ENCODE results near the gene FARP1.

Gene FARP1

DNA sequence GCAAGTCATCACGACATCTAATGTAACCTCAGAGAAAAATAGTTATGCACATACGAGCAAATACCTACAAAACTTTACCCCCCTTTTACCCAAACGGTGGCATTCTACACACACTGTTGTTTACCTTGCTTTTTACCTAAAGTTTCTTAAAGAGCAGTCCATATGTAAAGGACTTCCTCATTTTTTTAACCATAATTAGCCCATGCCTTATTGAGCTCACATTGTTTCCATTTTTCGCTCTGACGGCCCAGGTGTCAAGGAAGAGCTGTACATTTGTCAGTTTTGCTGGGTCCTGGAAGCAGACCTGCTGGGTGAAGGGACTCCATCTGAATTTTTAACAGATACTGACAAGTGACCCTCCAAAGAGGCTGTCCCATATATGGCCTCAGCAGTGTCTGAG lies 344.6 kb downstream of the FARP1 start:
- Histone ChIP-seq H3K27ac (ENCODE audit: insufficient read depth in 1 of 2, low read depth in 1 of 2, low read length in 2 of 2, poor library complexity in 1 of 2, severe bottlenecking in 2 of 2) (no peak overlapping the region), H3K36me3 (ENCODE audit: control insufficient read depth in 4 of 4, insufficient read depth in 4 of 4, low read length in 3 of 4) (peaks cover 0 to 3% (median 0%) of the 10 kb centered on the region in 4 experiments), H3K27me3 (replicated peaks in 2 of 5; ENCODE audit: control insufficient read depth in 4 of 5, insufficient read depth in 5 of 5, low read length in 4 of 5) (no peaks in the 10 kb centered on the region), H3K4me3 (ENCODE audit: control insufficient read depth in 1 of 7, extremely low read depth in 1 of 7, insufficient read depth in 4 of 7, low read depth in 2 of 7, low read length in 6 of 7) (no peak overlapping the region), H3K9me3 (ENCODE audit: control extremely low read depth in 1 of 5, control insufficient read depth in 4 of 5, insufficient read depth in 2 of 5, low read depth in 1 of 5, low read length in 4 of 5) (no peaks in the 10 kb centered on the region), H3K4me1 (ENCODE audit: control extremely low read depth in 1 of 4, control insufficient read depth in 4 of 4, insufficient read depth in 4 of 4, low read length in 3 of 4) (peaks cover 7 to 65% (median 42%) of the 10 kb centered on the region in 4 experiments)
- peak in 2 of 3 donors; percentile 51 to 63 for DNase-seq
- POLR2A ChIA-PET = no interaction called here
- WGBS (ENCODE audit: insufficient coverage) = 65% methylated on average over 3 of the region's 5 CpGs
- CTCF ChIA-PET = interaction anchor here (0.6 to 2.0 kb wide), 5 partner anchors 9 to 42 kb away, joined by 3 to 7 read pairs (median 3); no protein-coding TSS in a partner anchor

DNA sequence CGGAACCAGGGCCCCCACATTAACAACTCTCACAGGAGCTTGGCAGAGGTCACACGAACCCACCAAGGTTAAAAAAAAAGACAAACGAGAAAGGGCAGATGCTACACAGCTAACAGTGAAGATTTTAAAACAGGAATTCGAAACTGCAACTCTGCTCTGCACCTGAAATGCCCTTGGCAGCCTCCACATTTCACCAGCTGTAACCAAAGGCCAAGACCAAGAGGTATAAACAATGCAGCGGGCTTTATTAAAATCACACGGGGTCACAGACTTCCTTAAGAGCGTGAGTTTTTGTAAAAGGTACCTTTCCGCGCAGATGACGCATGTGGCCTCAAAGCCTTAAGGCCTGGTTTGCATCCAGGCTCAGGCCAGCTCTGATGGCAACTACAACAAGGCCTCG lies 345.8 kb downstream of the FARP1 start:
- DNase-seq = no peak
- peaks cover 7 to 58% (median 42%) of the 10 kb centered on the region in 4 experiments for H3K4me1 ChIP-seq (ENCODE audit: control extremely low read depth in 1 of 4, control insufficient read depth in 4 of 4, insufficient read depth in 4 of 4, low read length in 3 of 4)
- no peak overlapping the region for H3K27ac ChIP-seq (ENCODE audit: insufficient read depth in 1 of 2, low read depth in 1 of 2, low read length in 2 of 2, poor library complexity in 1 of 2, severe bottlenecking in 2 of 2)
- no peaks in the 10 kb centered on the region for H3K9me3 ChIP-seq (ENCODE audit: control extremely low read depth in 1 of 5, control insufficient read depth in 4 of 5, insufficient read depth in 2 of 5, low read depth in 1 of 5, low read length in 4 of 5)
- peaks cover 0 to 3% (median 0%) of the 10 kb centered on the region in 4 experiments for H3K36me3 ChIP-seq (ENCODE audit: control insufficient read depth in 4 of 4, insufficient read depth in 4 of 4, low read length in 3 of 4)
- 87% methylated on average over 10 of the region's 11 CpGs for whole genome bisulfite sequencing (ENCODE audit: insufficient coverage)
- CTCF ChIA-PET = interaction anchor here (0.9 to 2.0 kb wide), 5 partner anchors 9 to 43 kb away, joined by 3 to 7 read pairs (median 3); no protein-coding TSS in a partner anchor
- no peaks in the 10 kb centered on the region for H3K27me3 ChIP-seq (replicated peaks in 2 of 5; ENCODE audit: control insufficient read depth in 4 of 5, insufficient read depth in 5 of 5, low read length in 4 of 5)
- no peak overlapping the region for H3K4me3 ChIP-seq (ENCODE audit: control insufficient read depth in 1 of 7, extremely low read depth in 1 of 7, insufficient read depth in 4 of 7, low read depth in 2 of 7, low read length in 6 of 7)
- POLR2A ChIA-PET = interaction anchor here (0.7 kb wide), 1 partner anchor 20 kb away, joined by 3 read pairs; no protein-coding TSS in a partner anchor

DNA sequence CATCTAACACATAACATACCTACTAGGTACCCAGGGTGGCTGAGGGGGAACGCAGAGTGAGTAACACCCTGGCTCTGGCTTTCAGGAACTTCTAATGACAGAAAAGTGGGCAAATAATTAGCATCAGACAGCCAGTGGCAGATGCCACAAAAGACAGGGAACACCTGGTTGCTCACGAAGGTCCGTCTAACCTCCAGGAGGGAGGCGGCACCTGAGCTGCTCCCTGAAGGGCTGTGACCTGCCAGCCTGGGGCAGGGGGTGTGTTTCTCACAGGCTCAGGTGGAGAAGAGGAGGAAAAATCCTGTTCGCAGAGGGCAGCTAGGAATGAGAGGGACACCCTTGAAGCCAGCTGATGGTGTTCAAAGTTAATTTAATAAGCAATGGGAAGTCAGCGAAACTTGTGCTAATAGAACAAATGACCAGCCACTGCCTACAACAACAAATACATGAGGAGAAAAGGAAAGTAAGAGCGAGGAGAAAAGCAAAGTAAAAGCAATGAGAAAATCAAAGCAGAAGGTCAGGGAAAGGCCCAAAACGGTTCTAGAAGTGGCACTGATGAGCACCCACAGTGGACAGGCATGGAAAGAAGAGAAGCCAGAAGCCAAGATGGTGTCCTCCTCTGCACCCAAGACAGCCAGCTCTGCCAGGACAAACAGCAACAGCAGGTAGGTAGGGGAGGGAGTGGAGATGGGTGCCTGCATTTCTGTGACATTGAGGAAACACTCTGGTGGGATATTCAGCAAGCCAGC lies 346.7 kb downstream of the FARP1 start:
- no peak overlapping the region for H3K27ac ChIP-seq (ENCODE audit: insufficient read depth in 1 of 2, low read depth in 1 of 2, low read length in 2 of 2, poor library complexity in 1 of 2, severe bottlenecking in 2 of 2)
- peak overlapping the region in 2 of 7 experiments; percentile 2 to 33 for H3K4me3 ChIP-seq (ENCODE audit: control insufficient read depth in 1 of 7, extremely low read depth in 1 of 7, insufficient read depth in 4 of 7, low read depth in 2 of 7, low read length in 6 of 7)
- H3K27me3 ChIP-seq (replicated peaks in 2 of 5; ENCODE audit: control insufficient read depth in 4 of 5, insufficient read depth in 5 of 5, low read length in 4 of 5) = no peaks in the 10 kb centered on the region
- peaks cover 0 to 3% (median 0%) of the 10 kb centered on the region in 4 experiments for H3K36me3 ChIP-seq (ENCODE audit: control insufficient read depth in 4 of 4, insufficient read depth in 4 of 4, low read length in 3 of 4)
- H3K4me1 ChIP-seq (ENCODE audit: control extremely low read depth in 1 of 4, control insufficient read depth in 4 of 4, insufficient read depth in 4 of 4, low read length in 3 of 4) = peaks cover 7 to 50% (median 41%) of the 10 kb centered on the region in 4 experiments
- WGBS (ENCODE audit: insufficient coverage) = 74% methylated on average over 7 of the region's 8 CpGs
- H3K9me3 ChIP-seq (ENCODE audit: control extremely low read depth in 1 of 5, control insufficient read depth in 4 of 5, insufficient read depth in 2 of 5, low read depth in 1 of 5, low read length in 4 of 5) = no peaks in the 10 kb centered on the region
- ChIA-PET POLR2A (interaction anchor here (0.8 kb wide), 1 partner anchor 90 kb away, joined by 3 read pairs; no protein-coding TSS in a partner anchor), CTCF (interaction anchor here (0.9 to 2.0 kb wide), 7 partner anchors 11 to 165 kb away, joined by 3 to 7 read pairs (median 3); no protein-coding TSS in a partner anchor)
- peak in 1 of 3 donors; percentile 81 for DNase-seq

DNA sequence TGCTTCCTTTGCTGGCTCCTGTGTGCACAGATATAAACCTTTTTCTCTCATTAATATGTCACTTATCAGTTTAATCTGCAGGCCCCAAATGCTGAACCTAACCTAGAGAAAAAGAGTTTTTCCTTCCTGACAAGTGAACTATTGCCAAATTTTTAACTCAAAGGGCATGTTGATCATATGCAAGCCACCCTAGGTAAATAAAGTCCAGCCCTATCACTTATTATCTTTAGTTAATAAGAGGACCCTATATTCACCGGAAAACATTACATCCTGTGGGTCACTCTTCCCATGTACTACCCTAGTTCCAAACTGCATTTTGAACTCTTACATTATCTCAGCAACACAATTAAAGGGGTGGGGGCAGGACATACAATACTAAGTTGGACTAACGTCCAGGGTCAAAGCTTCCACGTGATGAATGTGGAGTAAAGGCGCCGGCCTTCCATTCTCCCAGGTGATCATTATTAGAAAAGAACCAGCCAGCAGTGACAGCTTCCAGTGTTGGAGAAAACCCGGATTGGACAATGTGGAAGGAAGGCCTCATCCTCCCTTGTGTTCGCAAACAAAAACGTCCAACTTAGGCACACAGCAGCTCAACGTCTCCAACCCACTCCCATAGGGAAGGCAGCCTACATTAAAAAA lies 347.4 kb downstream of the FARP1 start:
- ChIA-PET CTCF (interaction anchor here (0.9 to 1.4 kb wide), 5 partner anchors 13 to 164 kb away, joined by 3 to 5 read pairs (median 3); no protein-coding TSS in a partner anchor), POLR2A (interaction anchor here (0.8 kb wide), 1 partner anchor 89 kb away, joined by 3 read pairs; no protein-coding TSS in a partner anchor)
- H3K27ac ChIP-seq (ENCODE audit: insufficient read depth in 1 of 2, low read depth in 1 of 2, low read length in 2 of 2, poor library complexity in 1 of 2, severe bottlenecking in 2 of 2) = no peak overlapping the region
- WGBS (ENCODE audit: insufficient coverage) = 71% methylated on average over 8 of the region's 9 CpGs
- no peaks in the 10 kb centered on the region for H3K27me3 ChIP-seq (replicated peaks in 2 of 5; ENCODE audit: control insufficient read depth in 4 of 5, insufficient read depth in 5 of 5, low read length in 4 of 5)
- peaks cover 0 to 5% (median 1%) of the 10 kb centered on the region in 4 experiments for H3K36me3 ChIP-seq (ENCODE audit: control insufficient read depth in 4 of 4, insufficient read depth in 4 of 4, low read length in 3 of 4)
- no peaks in the 10 kb centered on the region for H3K9me3 ChIP-seq (ENCODE audit: control extremely low read depth in 1 of 5, control insufficient read depth in 4 of 5, insufficient read depth in 2 of 5, low read depth in 1 of 5, low read length in 4 of 5)
- peaks cover 7 to 44% (median 36%) of the 10 kb centered on the region in 4 experiments for H3K4me1 ChIP-seq (ENCODE audit: control extremely low read depth in 1 of 4, control insufficient read depth in 4 of 4, insufficient read depth in 4 of 4, low read length in 3 of 4)
- peak overlapping the region in 2 of 7 experiments; percentile 2 to 33 for H3K4me3 ChIP-seq (ENCODE audit: control insufficient read depth in 1 of 7, extremely low read depth in 1 of 7, insufficient read depth in 4 of 7, low read depth in 2 of 7, low read length in 6 of 7)
- peak in 2 of 3 donors; percentile 37 to 91 for DNase-seq

DNA sequence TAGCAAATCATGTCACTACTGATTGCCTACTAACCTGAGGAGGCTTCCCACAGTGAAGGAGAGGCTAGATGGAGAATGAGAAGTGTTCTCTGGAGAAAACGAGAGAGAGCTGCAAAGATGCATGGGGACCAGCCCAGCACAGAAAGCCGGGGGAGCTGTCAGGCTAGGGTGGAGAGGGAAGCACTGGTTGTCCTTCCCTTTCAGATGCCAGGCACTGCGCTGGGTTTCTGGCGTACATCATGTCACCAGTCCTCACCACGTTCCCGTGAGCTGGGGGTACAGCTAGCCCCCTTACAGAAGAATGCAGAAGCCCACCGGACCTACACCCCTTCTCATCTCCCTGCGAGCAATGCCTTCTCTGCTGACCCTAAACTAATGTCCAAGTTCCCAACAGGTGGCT lies 348.0 kb downstream of the FARP1 start:
- POLR2A ChIA-PET = no interaction called here
- 29% methylated on average over 6 of the region's 8 CpGs for WGBS (ENCODE audit: insufficient coverage)
- H3K27ac ChIP-seq (ENCODE audit: insufficient read depth in 1 of 2, low read depth in 1 of 2, low read length in 2 of 2, poor library complexity in 1 of 2, severe bottlenecking in 2 of 2) = no peak overlapping the region
- H3K4me3 ChIP-seq (ENCODE audit: control insufficient read depth in 1 of 7, extremely low read depth in 1 of 7, insufficient read depth in 4 of 7, low read depth in 2 of 7, low read length in 6 of 7) = peak overlapping the region in 1 of 7 experiments; percentile 31
- no peaks in the 10 kb centered on the region for H3K27me3 ChIP-seq (replicated peaks in 2 of 5; ENCODE audit: control insufficient read depth in 4 of 5, insufficient read depth in 5 of 5, low read length in 4 of 5)
- peaks cover 7 to 39% (median 33%) of the 10 kb centered on the region in 4 experiments for H3K4me1 ChIP-seq (ENCODE audit: control extremely low read depth in 1 of 4, control insufficient read depth in 4 of 4, insufficient read depth in 4 of 4, low read length in 3 of 4)
- peaks cover 0 to 5% (median 1%) of the 10 kb centered on the region in 4 experiments for H3K36me3 ChIP-seq (ENCODE audit: control insufficient read depth in 4 of 4, insufficient read depth in 4 of 4, low read length in 3 of 4)
- H3K9me3 ChIP-seq (ENCODE audit: control extremely low read depth in 1 of 5, control insufficient read depth in 4 of 5, insufficient read depth in 2 of 5, low read depth in 1 of 5, low read length in 4 of 5) = no peaks in the 10 kb centered on the region
- CTCF ChIA-PET = interaction anchor here (1.0 to 2.1 kb wide), 6 partner anchors 8 to 42 kb away, joined by 3 to 6 read pairs (median 4); no protein-coding TSS in a partner anchor
- DNase-seq = no peak

DNA sequence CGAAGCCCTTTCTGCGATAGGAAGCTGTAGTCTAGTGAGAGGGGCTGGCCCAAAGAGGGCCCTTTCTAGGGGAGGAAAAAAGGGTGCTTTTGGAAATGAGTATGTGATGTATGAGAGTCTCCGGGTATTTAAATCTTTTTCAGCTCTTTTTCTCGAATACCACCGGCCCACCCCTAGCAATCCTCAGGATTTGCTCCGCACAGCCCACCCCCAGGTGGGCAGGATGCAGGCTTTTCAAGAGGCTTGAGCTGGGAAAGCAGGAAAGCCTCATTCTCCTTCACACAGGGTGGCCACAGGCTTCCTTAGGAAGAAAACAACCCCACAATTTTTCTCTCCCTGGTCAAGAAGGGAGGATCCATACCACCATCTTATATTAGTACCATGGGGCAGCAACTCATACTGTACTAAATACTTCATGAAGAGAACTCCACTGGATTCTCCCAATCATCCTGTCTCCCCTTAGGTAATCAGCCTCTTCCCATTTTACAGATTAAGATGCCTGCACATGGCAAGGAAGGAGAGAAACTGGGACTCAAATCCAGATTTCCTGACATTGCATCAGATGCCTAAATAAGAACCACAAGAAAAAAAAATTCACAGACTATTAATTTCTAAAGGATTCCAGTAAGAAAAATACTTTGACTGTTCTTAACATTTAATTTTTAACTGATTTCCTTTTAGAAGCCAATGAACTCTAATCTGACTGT lies 349.6 kb downstream of the FARP1 start:
- no peak overlapping the region for H3K4me3 ChIP-seq (ENCODE audit: control insufficient read depth in 1 of 7, extremely low read depth in 1 of 7, insufficient read depth in 4 of 7, low read depth in 2 of 7, low read length in 6 of 7)
- peaks cover 3 to 41% (median 31%) of the 10 kb centered on the region in 4 experiments for H3K4me1 ChIP-seq (ENCODE audit: control extremely low read depth in 1 of 4, control insufficient read depth in 4 of 4, insufficient read depth in 4 of 4, low read length in 3 of 4)
- H3K36me3 ChIP-seq (ENCODE audit: control insufficient read depth in 4 of 4, insufficient read depth in 4 of 4, low read length in 3 of 4) = peaks cover 0 to 5% (median 1%) of the 10 kb centered on the region in 4 experiments
- H3K9me3 ChIP-seq (ENCODE audit: control extremely low read depth in 1 of 5, control insufficient read depth in 4 of 5, insufficient read depth in 2 of 5, low read depth in 1 of 5, low read length in 4 of 5) = no peaks in the 10 kb centered on the region
- WGBS (ENCODE audit: insufficient coverage) = 93% methylated on average over 5 of the region's 6 CpGs
- H3K27me3 ChIP-seq (replicated peaks in 2 of 5; ENCODE audit: control insufficient read depth in 4 of 5, insufficient read depth in 5 of 5, low read length in 4 of 5) = no peaks in the 10 kb centered on the region
- DNase-seq = no peak
- no peak overlapping the region for H3K27ac ChIP-seq (ENCODE audit: insufficient read depth in 1 of 2, low read depth in 1 of 2, low read length in 2 of 2, poor library complexity in 1 of 2, severe bottlenecking in 2 of 2)
- ChIA-PET POLR2A (no interaction called here), CTCF (interaction anchor here (1.9 to 2.1 kb wide), 2 partner anchors 9 to 16 kb away, joined by 5 to 6 read pairs; no protein-coding TSS in a partner anchor)
